Lower leg skin (tissue), 4 donors: ENCODE measurements around the gene ARHGAP5. TPM values are rescaled to one million over a fixed set of nuclear protein-coding genes. Genes with fewer than 3 reads are reported as not detected.

Experiments
- DNase-seq, 2 donors: peaks; one replicate each; pipeline ENCODE4 v3.0.0-alpha.2; 2019; ENCODE audit warnings: low spot score in 2 of 2
- H3K4me3 ChIP-seq: fragments of 200-600 bp; sonication (generic); 2 replicates; pipeline ENCODE4 v1.5.1; 2017; ENCODE audit warnings: mild to moderate bottlenecking, low read depth; ENCODE audit not compliant: poor library complexity, severe bottlenecking
- POLR2A ChIP-seq, 2 donors: fragments of 450-650 bp; IDR thresholded peaks; one replicate each; pipeline ENCODE4 v1.6.1; 2016 to 2017; ENCODE audit warnings: antibody characterized with exemption in 2 of 2, mild to moderate bottlenecking in 1 of 2, moderate library complexity in 1 of 2
- WGBS, 2 donors: methylation state at CpG; one replicate each; pipeline ENCODE4 v1.1.5; 2018; 5-methylcytosine and 5-hydroxymethylcytosine counted together
- intact Hi-C: fragments of 100-400 bp; cut with DNase I; formaldehyde crosslinking; loops from one replicate; pipeline ENCODE4 v1.15.0; 2023; ENCODE audit warnings: low total_unique reads
- total RNA-seq, 4 donors: library from RNA; depleted of rRNA; stranded (reverse); fragments of >200 nt; gene quantifications; one replicate each; pipeline ENCODE4 v1.1.0, GENCODE V29; 2016
- TF ChIP-seq, protein P1 (sequence below), 3 donors: fragments of 450-650 bp; IDR thresholded peaks; one replicate each; pipeline ENCODE4 v1.5.1; 2016; ENCODE audit warnings: antibody characterized with exemption in 3 of 3, mild to moderate bottlenecking in 3 of 3, moderate library complexity in 2 of 3

Gene ARHGAP5
- total RNA-seq, 4 donors from 2014 or later: 86.4 to 97.5 (median 95.2) TPM

GRCh38 chr14:32137892-32138291 lies 60.8 kb downstream of the ARHGAP5 start:
- intact Hi-C loops: no loop called here
- no peak overlapping the region for H3K4me3 ChIP-seq
- TF ChIP-seq, protein P1, sequence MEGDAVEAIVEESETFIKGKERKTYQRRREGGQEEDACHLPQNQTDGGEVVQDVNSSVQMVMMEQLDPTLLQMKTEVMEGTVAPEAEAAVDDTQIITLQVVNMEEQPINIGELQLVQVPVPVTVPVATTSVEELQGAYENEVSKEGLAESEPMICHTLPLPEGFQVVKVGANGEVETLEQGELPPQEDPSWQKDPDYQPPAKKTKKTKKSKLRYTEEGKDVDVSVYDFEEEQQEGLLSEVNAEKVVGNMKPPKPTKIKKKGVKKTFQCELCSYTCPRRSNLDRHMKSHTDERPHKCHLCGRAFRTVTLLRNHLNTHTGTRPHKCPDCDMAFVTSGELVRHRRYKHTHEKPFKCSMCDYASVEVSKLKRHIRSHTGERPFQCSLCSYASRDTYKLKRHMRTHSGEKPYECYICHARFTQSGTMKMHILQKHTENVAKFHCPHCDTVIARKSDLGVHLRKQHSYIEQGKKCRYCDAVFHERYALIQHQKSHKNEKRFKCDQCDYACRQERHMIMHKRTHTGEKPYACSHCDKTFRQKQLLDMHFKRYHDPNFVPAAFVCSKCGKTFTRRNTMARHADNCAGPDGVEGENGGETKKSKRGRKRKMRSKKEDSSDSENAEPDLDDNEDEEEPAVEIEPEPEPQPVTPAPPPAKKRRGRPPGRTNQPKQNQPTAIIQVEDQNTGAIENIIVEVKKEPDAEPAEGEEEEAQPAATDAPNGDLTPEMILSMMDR (IDR thresholded peaks at IDR 0.05): no peak
- no peak for TF ChIP-seq POLR2A (IDR thresholded peaks at IDR 0.05)
- WGBS, 2 donors: 100% methylated on average over 1 of the region's 1 CpG
- DNase-seq: no peak

DNA sequence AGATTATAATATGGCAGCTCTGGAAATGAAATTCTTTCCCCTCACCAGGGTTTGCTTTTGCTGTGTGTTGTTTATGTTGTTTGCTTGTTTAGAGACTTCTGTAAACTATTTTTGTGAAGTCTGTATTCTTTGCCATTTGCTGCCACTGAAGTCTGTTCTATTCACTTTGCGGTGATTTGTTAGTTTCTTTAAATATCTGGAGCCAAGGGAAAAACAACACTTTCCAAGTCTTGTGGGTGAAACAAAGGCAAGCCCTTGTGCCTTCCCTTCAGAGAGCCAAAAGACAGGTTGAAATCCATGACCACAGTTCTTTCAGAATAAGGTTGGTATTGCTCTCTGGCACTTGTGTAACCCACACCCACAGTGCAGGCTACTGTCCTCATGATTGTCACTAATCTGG lies 65.2 kb downstream of the ARHGAP5 start:
- intact Hi-C loops: no loop called here
- WGBS, 2 donors: 93 to 96% methylated on average over 1 of the region's 1 CpG
- no peak overlapping the region for H3K4me3 ChIP-seq
- no peak for DNase-seq
- TF ChIP-seq, protein P1 (IDR thresholded peaks at IDR 0.05): no peak
- TF ChIP-seq POLR2A (IDR thresholded peaks at IDR 0.05): no peak

- WGBS, 2 donors: 88 to 93% methylated on average over 7 of the region's 7 CpGs
- intact Hi-C loops: no loop called here
- no peak for DNase-seq
- H3K4me3 ChIP-seq: no peak overlapping the region
- no peak for TF ChIP-seq POLR2A (IDR thresholded peaks at IDR 0.05)
Observed at GRCh38 chr14:32142754-32143437, 65.8 kb downstream of the ARHGAP5 start.

- H3K4me3 ChIP-seq: no peak overlapping the region
- intact Hi-C loops: no loop called here
- TF ChIP-seq POLR2A (IDR thresholded peaks at IDR 0.05): no peak
- TF ChIP-seq, protein P1 (IDR thresholded peaks at IDR 0.05): no peak
- WGBS, 2 donors: 96% methylated on average over 2 of the region's 2 CpGs
- DNase-seq: no peak
Observed at GRCh38 chr14:32150392-32150791, 73.3 kb downstream of the ARHGAP5 start.

- H3K4me3 ChIP-seq: no peak overlapping the region
- intact Hi-C loops: no loop called here
- DNase-seq: no peak
- WGBS, 2 donors: 87 to 96% methylated on average over 2 of the region's 2 CpGs
- TF ChIP-seq, protein P1 (IDR thresholded peaks at IDR 0.05): no peak
- TF ChIP-seq POLR2A (IDR thresholded peaks at IDR 0.05): no peak
Observed at GRCh38 chr14:32166029-32166428, 88.9 kb downstream of the ARHGAP5 start.

DNA sequence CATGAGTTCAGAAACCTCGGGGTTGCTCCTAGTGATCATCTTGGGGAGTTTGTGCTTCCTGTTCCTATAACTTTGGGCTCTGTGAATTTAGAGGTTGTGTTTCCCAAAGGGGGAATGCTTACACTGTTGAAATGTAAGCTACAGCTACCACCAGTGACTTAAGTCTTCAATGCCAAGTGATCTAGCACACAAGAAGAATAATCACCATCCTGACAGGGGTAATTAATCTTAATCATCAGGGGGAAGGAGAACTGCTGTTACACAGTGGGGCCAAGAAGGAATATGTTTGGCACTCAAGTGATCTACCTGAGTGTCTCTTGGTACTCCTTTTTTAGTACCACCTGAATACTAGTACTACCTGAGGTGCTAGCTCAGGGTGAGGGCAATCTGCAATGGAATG lies 89.8 kb downstream of the ARHGAP5 start:
- no peak for DNase-seq
- 90 to 96% methylated on average over 1 of the region's 1 CpG for WGBS, 2 donors
- TF ChIP-seq POLR2A (IDR thresholded peaks at IDR 0.05): no peak
- TF ChIP-seq, protein P1 (IDR thresholded peaks at IDR 0.05): no peak
- H3K4me3 ChIP-seq: no peak overlapping the region
- intact Hi-C loops: no loop called here
